Measurements from ENCODE around the gene PIP5K1B. TPM values are rescaled to one million over a fixed set of nuclear protein-coding genes. Genes with fewer than 3 reads are reported as not detected.

The PIP5K1B gene
- total RNA-seq, 1 experiment from 2014 or later: 10.3 TPM

DNA sequence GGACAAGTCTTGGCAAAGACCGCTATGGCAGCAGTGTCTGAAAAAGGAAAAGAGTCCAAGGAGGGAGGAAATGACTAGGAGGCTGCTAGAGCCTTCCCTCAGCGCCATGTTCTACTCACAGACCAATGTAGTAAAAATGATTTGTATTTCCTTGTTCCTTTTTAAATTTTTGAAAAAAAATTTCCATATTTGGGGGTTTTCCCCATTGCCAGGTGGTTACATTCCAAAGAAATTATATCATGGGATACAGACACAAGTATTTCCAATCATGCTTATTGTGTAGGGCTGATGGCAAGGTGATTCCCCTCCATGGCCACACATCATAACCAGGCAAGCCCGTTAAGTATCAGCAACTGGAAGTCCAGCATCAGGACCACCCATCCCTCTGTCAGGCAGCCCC lies 138.2 kb downstream of the PIP5K1B start:
- H3K4me1 Mint-ChIP-seq (ENCODE audit: low read depth, unreplicated experiment): no peaks in the 10 kb centered on the region
- no peak overlapping the region for H3K27ac Mint-ChIP-seq (ENCODE audit: unreplicated experiment)
- no peaks in the 10 kb centered on the region for H3K9me3 ChIP-seq
- TF ChIP-seq, protein P1, sequence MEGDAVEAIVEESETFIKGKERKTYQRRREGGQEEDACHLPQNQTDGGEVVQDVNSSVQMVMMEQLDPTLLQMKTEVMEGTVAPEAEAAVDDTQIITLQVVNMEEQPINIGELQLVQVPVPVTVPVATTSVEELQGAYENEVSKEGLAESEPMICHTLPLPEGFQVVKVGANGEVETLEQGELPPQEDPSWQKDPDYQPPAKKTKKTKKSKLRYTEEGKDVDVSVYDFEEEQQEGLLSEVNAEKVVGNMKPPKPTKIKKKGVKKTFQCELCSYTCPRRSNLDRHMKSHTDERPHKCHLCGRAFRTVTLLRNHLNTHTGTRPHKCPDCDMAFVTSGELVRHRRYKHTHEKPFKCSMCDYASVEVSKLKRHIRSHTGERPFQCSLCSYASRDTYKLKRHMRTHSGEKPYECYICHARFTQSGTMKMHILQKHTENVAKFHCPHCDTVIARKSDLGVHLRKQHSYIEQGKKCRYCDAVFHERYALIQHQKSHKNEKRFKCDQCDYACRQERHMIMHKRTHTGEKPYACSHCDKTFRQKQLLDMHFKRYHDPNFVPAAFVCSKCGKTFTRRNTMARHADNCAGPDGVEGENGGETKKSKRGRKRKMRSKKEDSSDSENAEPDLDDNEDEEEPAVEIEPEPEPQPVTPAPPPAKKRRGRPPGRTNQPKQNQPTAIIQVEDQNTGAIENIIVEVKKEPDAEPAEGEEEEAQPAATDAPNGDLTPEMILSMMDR (IDR thresholded peaks at IDR 0.05; ENCODE audit: insufficient read depth in 1 of 2, low read depth in 1 of 2, low read length in 1 of 2, severe bottlenecking in 1 of 2, unreplicated experiment in 1 of 2): no peak
- H3K4me3 ChIP-seq (ENCODE audit: low read depth, low read length): no peak overlapping the region
- no peaks in the 10 kb centered on the region for H3K4me1 ChIP-seq
- H3K27me3 ChIP-seq (replicated peaks; ENCODE audit: control insufficient read depth, insufficient read depth, low read length): no peaks in the 10 kb centered on the region
- CTCF ChIA-PET: no interaction called here
- no peak overlapping the region for H3K4me3 Mint-ChIP-seq (ENCODE audit: unreplicated experiment)
- peaks cover 7% of the 10 kb centered on the region for H3K36me3 Mint-ChIP-seq (ENCODE audit: insufficient read depth, unreplicated experiment)
- intact Hi-C loops (cut with micrococcal nuclease; ENCODE audit: unreplicated experiment): loop anchor here (10.0 kb wide), 1 partner anchor 258 kb away; no protein-coding TSS in a partner anchor
- no TSS peak for BruUV-seq (replicated peaks)
- POLR2A ChIA-PET: no interaction called here
- no peaks in the 10 kb centered on the region for H3K36me3 ChIP-seq (ENCODE audit: control insufficient read depth, insufficient read depth, low read length)
- H3K9me3 Mint-ChIP-seq (ENCODE audit: unreplicated experiment): no peaks in the 10 kb centered on the region
- DNase-seq: no peak
- no peaks in the 10 kb centered on the region for H3K27me3 Mint-ChIP-seq (ENCODE audit: insufficient read depth, unreplicated experiment)

DNA sequence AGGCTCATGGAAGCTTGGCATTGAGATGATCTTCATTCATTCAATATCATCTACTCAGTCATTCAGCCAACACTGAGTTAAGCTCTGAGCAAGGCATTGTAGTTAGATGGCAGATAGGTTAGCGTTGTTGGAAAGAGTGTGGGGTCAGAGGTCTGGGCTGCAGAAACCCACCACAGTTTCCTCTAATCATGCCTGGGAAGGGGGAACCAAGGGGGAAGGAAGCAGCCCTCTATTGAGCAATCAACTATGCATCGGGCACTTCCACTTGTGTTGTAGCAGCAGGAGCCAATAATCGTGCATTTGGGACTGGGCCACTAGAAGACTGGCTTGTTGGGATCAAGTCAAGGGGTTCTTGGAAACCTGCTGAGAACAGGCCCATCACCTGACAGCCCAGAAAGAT lies 139.1 kb downstream of the PIP5K1B start:
- no TSS peak for BruUV-seq (replicated peaks)
- H3K27me3 Mint-ChIP-seq (ENCODE audit: insufficient read depth, unreplicated experiment): no peaks in the 10 kb centered on the region
- no peaks in the 10 kb centered on the region for H3K4me1 ChIP-seq
- H3K27ac Mint-ChIP-seq (ENCODE audit: unreplicated experiment): peak overlapping the region; percentile 29
- H3K9me3 ChIP-seq: no peaks in the 10 kb centered on the region
- CTCF ChIA-PET: no interaction called here
- no peaks in the 10 kb centered on the region for H3K36me3 ChIP-seq (ENCODE audit: control insufficient read depth, insufficient read depth, low read length)
- intact Hi-C loops (cut with micrococcal nuclease; ENCODE audit: unreplicated experiment): loop anchor here (10.0 kb wide), 1 partner anchor 259 kb away; no protein-coding TSS in a partner anchor
- TF ChIP-seq, protein P1 (IDR thresholded peaks at IDR 0.05; ENCODE audit: insufficient read depth in 1 of 2, low read depth in 1 of 2, low read length in 1 of 2, severe bottlenecking in 1 of 2, unreplicated experiment in 1 of 2): no peak
- H3K4me1 Mint-ChIP-seq (ENCODE audit: low read depth, unreplicated experiment): no peaks in the 10 kb centered on the region
- POLR2A ChIA-PET: no interaction called here
- H3K4me3 Mint-ChIP-seq (ENCODE audit: unreplicated experiment): no peak overlapping the region
- H3K27me3 ChIP-seq (replicated peaks; ENCODE audit: control insufficient read depth, insufficient read depth, low read length): no peaks in the 10 kb centered on the region
- DNase-seq: no peak
- no peaks in the 10 kb centered on the region for H3K9me3 Mint-ChIP-seq (ENCODE audit: unreplicated experiment)
- no peak overlapping the region for H3K4me3 ChIP-seq (ENCODE audit: low read depth, low read length)
- peaks cover 7% of the 10 kb centered on the region for H3K36me3 Mint-ChIP-seq (ENCODE audit: insufficient read depth, unreplicated experiment)

DNA sequence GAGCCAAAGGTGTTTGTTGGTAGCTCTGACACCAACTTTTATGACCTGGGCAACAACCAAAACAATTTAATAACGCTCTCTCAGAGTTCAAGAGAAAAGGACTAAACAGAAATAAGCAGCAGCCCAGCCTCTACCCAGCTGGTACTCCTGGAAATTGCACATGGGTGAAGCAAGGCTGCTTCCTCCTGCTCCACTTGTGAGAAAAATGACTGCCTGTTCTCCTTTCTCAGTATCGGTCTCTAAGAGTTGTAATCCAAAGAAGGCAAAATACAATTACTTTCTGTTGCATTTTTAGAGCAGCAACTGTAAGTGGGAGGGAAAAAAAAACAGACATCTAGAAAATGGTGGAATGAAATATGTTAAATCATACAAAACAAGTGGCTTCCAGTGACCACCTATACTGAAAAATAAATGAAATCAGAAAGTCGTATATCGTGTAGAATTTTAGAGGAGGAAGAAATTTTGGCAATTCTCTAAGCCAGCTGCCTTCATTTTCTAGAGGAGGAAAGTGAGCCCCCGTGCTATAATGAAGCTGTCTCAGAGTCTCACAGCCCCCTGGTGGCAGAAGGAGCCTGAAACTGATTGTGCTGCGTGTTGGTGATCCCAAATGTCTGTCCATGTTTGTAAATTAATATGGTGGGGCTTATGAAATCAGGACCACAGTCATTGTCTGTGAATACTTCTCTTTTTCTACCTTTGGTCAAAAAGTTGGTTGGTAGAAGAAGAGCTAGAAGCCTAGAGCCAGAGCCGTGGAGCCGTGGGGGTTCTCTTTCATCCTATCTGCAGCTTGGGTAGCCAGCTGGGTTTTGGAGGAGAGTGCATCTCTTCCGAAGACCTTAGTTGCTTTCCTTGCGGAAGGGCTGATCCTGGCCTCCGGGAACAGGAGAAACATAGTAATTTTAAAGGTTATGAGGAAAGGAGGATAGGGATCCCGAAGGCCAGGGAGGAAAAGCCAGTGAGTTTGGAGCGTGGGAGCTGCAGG lies 139.9 kb downstream of the PIP5K1B start:
- no peaks in the 10 kb centered on the region for H3K4me1 Mint-ChIP-seq (ENCODE audit: low read depth, unreplicated experiment)
- H3K27me3 Mint-ChIP-seq (ENCODE audit: insufficient read depth, unreplicated experiment): no peaks in the 10 kb centered on the region
- no peak overlapping the region for H3K4me3 ChIP-seq (ENCODE audit: low read depth, low read length)
- TF ChIP-seq, protein P1 (IDR thresholded peaks at IDR 0.05; ENCODE audit: insufficient read depth in 1 of 2, low read depth in 1 of 2, low read length in 1 of 2, severe bottlenecking in 1 of 2, unreplicated experiment in 1 of 2): peak in 1 of 2 experiments; percentile 24
- no peaks in the 10 kb centered on the region for H3K27me3 ChIP-seq (replicated peaks; ENCODE audit: control insufficient read depth, insufficient read depth, low read length)
- no peaks in the 10 kb centered on the region for H3K4me1 ChIP-seq
- DNase-seq: peak; percentile 3 to 25
- intact Hi-C loops (cut with micrococcal nuclease; ENCODE audit: unreplicated experiment): loop anchor here (5.0 to 10.0 kb wide), 2 partner anchors 148 to 260 kb away; no protein-coding TSS in a partner anchor
- H3K27ac Mint-ChIP-seq (ENCODE audit: unreplicated experiment): peak overlapping the region; percentile 29
- no TSS peak for BruUV-seq (replicated peaks)
- CTCF ChIA-PET: no interaction called here
- H3K36me3 ChIP-seq (ENCODE audit: control insufficient read depth, insufficient read depth, low read length): no peaks in the 10 kb centered on the region
- no peaks in the 10 kb centered on the region for H3K9me3 ChIP-seq
- no peak overlapping the region for H3K4me3 Mint-ChIP-seq (ENCODE audit: unreplicated experiment)
- POLR2A ChIA-PET: no interaction called here
- no peaks in the 10 kb centered on the region for H3K9me3 Mint-ChIP-seq (ENCODE audit: unreplicated experiment)
- peaks cover 7% of the 10 kb centered on the region for H3K36me3 Mint-ChIP-seq (ENCODE audit: insufficient read depth, unreplicated experiment)

Data from Caco-2 (cell line).